ENCODE data around the gene MOB3A.

GRCh38 chr19:2034729-2035589 is 61.2 kb downstream of the MOB3A start:
- TF ChIP-seq EZH2 (IDR thresholded peaks at IDR 0.05; ENCODE audit: borderline replicate concordance) (no peak), CTCF (IDR thresholded peaks at IDR 0.05; ENCODE audit: poor library complexity) (no peak)
